NCI-H2196 (cell line): ENCODE data around the gene CDK5RAP2.
"Not testable (repeated sequence)": the region's sequence is repeated elsewhere in the genome, so short reads cannot be mapped to it uniquely, and the experiment has no call there.

Experiments used
- DNase-seq: peaks from one replicate; lab custom pipeline; 2025; ENCODE audit not compliant: unreplicated experiment; lab: John Stamatoyannopoulos, UW

CDK5RAP2 gene

GRCh38 chr9:120474591-120475243, 105.2 kb downstream of the CDK5RAP2 start:
- DNase-seq = no peak

DNA sequence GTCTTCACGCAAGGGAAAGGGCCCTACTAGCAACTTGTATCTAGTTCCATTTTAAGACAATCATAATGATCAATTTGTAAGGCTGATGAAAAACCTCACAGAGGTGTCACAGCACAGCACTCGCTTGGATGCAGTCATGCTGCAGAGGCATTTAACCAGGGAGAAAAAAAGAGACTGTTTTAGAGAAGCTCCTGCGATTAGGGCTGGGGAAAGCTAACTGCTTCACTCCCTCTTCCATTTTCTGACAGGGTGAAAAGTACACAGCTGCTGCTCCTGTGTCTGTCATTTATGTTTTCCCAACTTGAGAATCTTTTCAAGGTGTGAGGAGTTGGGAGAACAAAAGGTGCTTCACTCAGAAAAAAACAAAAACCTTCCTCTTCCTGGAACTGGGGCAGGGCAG, 106.4 kb downstream of the CDK5RAP2 start:
- DNase-seq = no peak

GRCh38 chr9:120465685-120466407, 114.1 kb downstream of the CDK5RAP2 start:
- no peak for DNase-seq

DNA sequence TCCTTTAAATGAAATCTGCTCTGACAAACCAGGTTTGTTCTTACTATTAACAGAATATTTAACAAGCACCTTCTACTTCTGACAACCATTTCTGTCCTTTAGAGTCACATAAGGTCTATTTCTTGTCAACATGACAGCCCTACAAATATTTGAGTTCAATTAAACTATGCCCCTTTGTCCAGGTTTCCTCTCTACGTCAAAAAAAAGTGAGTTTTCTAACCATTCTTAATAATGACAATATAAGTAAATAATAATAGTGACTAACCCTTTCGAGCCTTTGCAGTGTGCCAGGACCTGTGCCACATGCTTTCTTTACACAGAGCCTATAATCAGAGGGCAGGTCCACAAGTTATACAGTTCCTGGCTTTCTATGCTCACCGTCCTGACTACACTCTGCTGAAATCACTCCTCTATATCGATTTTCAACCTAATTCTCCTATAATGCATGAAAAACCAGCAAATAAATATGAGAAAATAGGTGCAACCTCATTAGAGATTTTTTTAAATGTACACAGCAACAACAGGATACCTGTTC, 115.0 kb downstream of the CDK5RAP2 start:
- DNase-seq = no peak

- no peak for DNase-seq
These were observed 115.6 kb downstream of the CDK5RAP2 start for GRCh38 chr9:120464176-120464886.

DNA sequence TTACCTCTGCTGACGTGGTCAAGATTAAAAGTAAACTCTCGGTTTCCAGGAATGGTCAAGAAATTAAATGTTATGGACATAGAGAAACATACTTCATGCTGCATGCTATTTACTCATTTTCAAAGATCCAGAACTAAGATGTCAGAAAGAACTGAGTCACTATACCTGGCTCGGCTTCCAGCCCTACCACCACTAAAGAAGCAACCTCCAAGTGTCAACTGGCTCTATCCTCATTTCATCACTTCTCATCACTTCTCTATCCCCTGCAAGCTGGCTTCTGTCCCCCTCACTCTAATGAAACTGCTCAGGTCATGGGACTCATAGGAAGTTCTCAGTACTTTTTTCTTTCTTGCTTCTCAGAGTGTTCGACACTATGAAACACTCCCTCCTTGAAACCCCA, 116.2 kb downstream of the CDK5RAP2 start:
- DNase-seq = no peak

- DNase-seq = not testable (repeated sequence)
These were observed 118.3 kb downstream of the CDK5RAP2 start for GRCh38 chr9:120461677-120462076.

GRCh38 chr9:120456218-120456617, 123.7 kb downstream of the CDK5RAP2 start:
- no peak for DNase-seq

DNA sequence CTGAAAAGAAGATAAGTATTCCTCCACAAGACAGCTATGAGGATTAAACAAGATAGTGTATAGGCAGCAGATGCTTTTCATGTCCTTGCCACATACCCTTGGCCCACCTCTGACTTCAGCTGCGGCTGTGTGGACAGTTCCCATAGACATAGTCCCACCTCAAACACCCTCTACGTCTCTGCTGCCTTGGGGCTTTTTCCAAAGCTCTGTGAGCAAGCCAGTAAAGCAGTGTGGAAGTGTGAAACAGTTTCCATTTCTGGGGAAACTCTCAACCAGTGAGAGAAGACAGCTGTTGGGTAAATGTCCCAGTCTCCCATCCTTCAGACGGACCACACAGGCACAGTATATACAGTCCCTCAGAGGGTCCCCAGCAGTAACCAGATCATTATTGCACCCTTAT, 125.5 kb downstream of the CDK5RAP2 start:
- no peak for DNase-seq

GRCh38 chr9:120453792-120454191, 126.2 kb downstream of the CDK5RAP2 start:
- DNase-seq = no peak

GRCh38 chr9:120452631-120453030, 127.3 kb downstream of the CDK5RAP2 start:
- DNase-seq = no peak

- DNase-seq = no peak
These were observed 129.1 kb downstream of the CDK5RAP2 start for GRCh38 chr9:120450916-120451315.

DNA sequence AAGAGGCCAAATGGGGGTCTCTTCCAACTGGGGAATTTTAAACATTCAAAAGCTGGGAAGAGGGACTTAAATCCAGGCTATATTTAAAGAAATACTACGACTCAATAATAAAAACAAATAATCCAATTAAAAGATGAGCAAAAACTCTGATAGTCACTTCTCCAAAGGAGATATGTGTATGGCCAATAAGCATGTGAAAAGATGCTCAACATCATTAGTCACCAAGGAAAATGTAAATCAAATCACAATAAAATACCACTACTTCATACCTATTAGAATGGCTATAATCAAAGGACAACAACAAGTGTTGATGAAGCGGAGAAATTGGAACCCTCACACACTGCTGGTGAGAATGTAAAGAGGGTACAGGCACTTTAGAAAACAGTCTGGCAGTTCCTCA, 130.4 kb downstream of the CDK5RAP2 start:
- DNase-seq = no peak

- no peak for DNase-seq
These were observed 131.9 kb downstream of the CDK5RAP2 start for GRCh38 chr9:120447959-120448500.

DNA sequence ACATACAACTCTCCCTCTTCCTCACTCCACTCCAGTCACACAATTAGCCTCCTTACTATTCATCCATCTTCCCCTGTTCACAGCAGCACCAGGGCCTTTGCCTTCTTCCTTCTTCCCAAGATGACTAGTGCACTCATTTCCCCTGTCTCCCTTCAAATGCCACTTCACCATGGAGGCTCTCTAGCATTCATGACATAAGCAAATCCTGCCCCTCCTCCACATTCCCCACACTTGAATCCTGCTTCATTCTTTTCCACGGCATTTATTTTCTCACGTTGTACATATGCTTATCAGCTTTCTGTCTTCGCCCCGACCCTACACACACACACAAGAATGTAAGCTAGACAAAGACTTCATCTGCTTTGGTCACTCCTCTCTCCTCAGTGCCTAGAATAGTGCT, 133.3 kb downstream of the CDK5RAP2 start:
- DNase-seq = no peak

DNA sequence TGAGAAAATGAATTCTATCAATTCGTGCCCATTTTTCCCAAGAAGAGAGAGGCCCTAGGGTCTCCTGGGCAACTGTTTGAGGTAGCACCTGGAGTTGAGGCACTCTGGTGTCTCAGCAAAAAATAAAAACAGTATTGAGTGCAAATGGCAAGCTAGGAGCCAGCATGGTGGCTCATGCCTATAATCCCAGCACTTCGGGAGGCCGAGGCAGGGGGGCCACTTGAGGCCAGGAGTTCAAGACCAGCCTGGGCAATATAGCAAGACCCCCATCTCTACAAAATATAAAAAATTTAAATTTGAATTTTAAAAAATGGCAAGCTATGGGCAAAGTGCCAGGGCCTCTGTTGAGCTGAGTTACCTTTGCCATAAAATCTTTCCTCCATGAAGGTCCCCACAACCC, 136.0 kb downstream of the CDK5RAP2 start:
- no peak for DNase-seq

GRCh38 chr9:120443489-120443888, 136.5 kb downstream of the CDK5RAP2 start:
- DNase-seq = no peak

DNA sequence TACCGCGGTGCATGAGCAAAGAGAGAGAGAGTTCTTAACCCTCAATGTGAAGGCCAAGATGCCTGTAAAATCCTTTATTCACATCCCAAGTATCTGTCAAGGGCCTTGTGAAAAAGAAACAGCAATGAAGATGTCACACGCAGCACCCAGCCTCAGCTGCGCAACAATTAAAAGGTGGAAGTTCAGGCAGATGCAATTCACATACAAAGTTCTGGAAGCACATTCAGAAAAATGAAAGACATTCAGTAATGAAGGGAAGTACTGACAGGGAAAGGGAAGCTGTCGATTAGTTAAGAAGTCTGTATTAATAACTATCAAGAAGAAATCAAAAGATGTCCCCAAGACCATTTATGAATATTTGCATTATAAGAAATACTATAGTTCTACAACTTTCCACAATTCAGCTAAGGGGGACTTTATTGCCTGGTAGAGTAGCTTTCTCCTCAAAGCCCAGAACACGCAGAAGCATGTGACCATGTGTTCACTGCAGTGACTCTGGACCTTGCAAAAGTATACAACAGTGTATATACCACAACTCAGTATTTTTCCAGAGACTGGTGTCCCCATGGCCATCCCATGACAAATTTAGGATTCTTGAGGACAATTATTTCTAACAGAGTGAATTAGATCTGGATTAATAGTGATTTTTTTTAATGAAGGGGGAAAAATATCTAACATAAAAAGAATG, 137.5 kb downstream of the CDK5RAP2 start:
- DNase-seq = no peak

GRCh38 chr9:120441426-120442307, 138.3 kb downstream of the CDK5RAP2 start:
- no peak for DNase-seq

- no peak for DNase-seq
These were observed 139.2 kb downstream of the CDK5RAP2 start for GRCh38 chr9:120440791-120441190.
